SJSA1 (cell line): ENCODE data around the gene CD4. TPM values are rescaled to one million over a fixed set of nuclear protein-coding genes. Genes with fewer than 3 reads are reported as not detected.

Source experiments
- DNase-seq, 2 experiments: peaks; one replicate each; pipeline ENCODE4 v3.0.0-alpha.2; 2015 to 2020; ENCODE audit warnings: low spot score in 2 of 2, low read depth in 1 of 2
- H3K27ac ChIP-seq: fragments of 250-450 bp; sonication (Bioruptor Pico); 2 replicates; pipeline ENCODE4 v1.5.1; 2020; ENCODE audit warnings: mild to moderate bottlenecking, moderate library complexity
- H3K27me3 ChIP-seq: fragments of 250-450 bp; sonication (Bioruptor Pico); replicated peaks from 2 replicates; pipeline ENCODE4 v1.5.1; 2020; ENCODE audit warnings: mild to moderate bottlenecking, moderate library complexity
- H3K36me3 ChIP-seq: fragments of 250-450 bp; sonication (Bioruptor Pico); 2 replicates; pipeline ENCODE4 v1.5.1; 2020; ENCODE audit warnings: mild to moderate bottlenecking
- H3K4me1 ChIP-seq: fragments of 250-450 bp; sonication (Bioruptor Pico); replicated peaks from 2 replicates; pipeline ENCODE4 v1.6.1; 2021; ENCODE audit warnings: mild to moderate bottlenecking
- H3K4me3 ChIP-seq: fragments of 250-450 bp; sonication (Bioruptor Pico); 2 replicates; pipeline ENCODE4 v1.5.1; 2020; ENCODE audit warnings: mild to moderate bottlenecking
- H3K9me3 ChIP-seq: fragments of 250-450 bp; sonication (Bioruptor Pico); replicated peaks from 2 replicates; pipeline ENCODE4 v1.5.1; 2020; ENCODE audit warnings: mild to moderate bottlenecking
- total RNA-seq: library from RNA; depleted of rRNA; stranded (reverse); fragments of >200 nt; shearing (Covaris generic); gene quantifications from 2 replicates; pipeline ENCODE4 v1.2.3, GENCODE V29; 2014

The CD4 gene
- total RNA-seq, 1 experiment from 2014 or later, result not detected

GRCh38 chr12:6837370-6838060, 48.2 kb downstream of the CD4 start:
- Histone ChIP-seq H3K4me3 (no peak overlapping the region), H3K36me3 (no peaks in the 10 kb centered on the region), H3K9me3 (no peaks in the 10 kb centered on the region; the same call in 1 of the 2 replicates), H3K27me3 (peaks cover 15% of the 10 kb centered on the region), H3K4me1 (no peaks in the 10 kb centered on the region), H3K27ac (no peak overlapping the region)
- no peak for DNase-seq

- Histone ChIP-seq H3K4me1 (no peaks in the 10 kb centered on the region), H3K4me3 (no peak overlapping the region), H3K36me3 (no peaks in the 10 kb centered on the region), H3K9me3 (no peaks in the 10 kb centered on the region; the same call in 1 of the 2 replicates), H3K27me3 (peaks cover 15% of the 10 kb centered on the region), H3K27ac (no peak overlapping the region)
- no peak for DNase-seq
Observed at GRCh38 chr12:6838854-6839253, 49.5 kb downstream of the CD4 start.

GRCh38 chr12:6839482-6840201, 50.3 kb downstream of the CD4 start:
- no peaks in the 10 kb centered on the region; the same call in 1 of the 2 replicates for H3K36me3 ChIP-seq
- no peaks in the 10 kb centered on the region for H3K4me1 ChIP-seq
- no peak overlapping the region for H3K4me3 ChIP-seq
- no peaks in the 10 kb centered on the region; the same call in 1 of the 2 replicates for H3K9me3 ChIP-seq
- DNase-seq, result no peak
- peaks cover 15% of the 10 kb centered on the region for H3K27me3 ChIP-seq
- no peak overlapping the region for H3K27ac ChIP-seq

- H3K27me3 ChIP-seq, result peaks cover 15% of the 10 kb centered on the region
- H3K4me3 ChIP-seq, result no peak overlapping the region
- no peaks in the 10 kb centered on the region for H3K4me1 ChIP-seq
- no peaks in the 10 kb centered on the region; the same call in 1 of the 2 replicates for H3K9me3 ChIP-seq
- DNase-seq, result no peak
- no peak overlapping the region for H3K27ac ChIP-seq
- H3K36me3 ChIP-seq, result peaks cover 7% of the 10 kb centered on the region
Observed at GRCh38 chr12:6840330-6840729, 51.0 kb downstream of the CD4 start.

GRCh38 chr12:6840761-6841515, 51.6 kb downstream of the CD4 start, which contains the start of gene GNB3:
Gene GNB3, plus strand, starts transcription at chr12:6840925. Its CDS starts 363 bp downstream, at chr12:6841288.
- H3K4me3 ChIP-seq, result no peak within 1 kb of the TSS
- no peak within 1 kb of the TSS for H3K27ac ChIP-seq
- H3K27me3 ChIP-seq, result peaks cover 15% of the 10 kb centered on the region
- no peak for DNase-seq
- no peaks in the 10 kb centered on the region for H3K4me1 ChIP-seq
- H3K36me3 ChIP-seq, result peaks cover 11% of the 10 kb centered on the region
- H3K9me3 ChIP-seq, result no peaks in the 10 kb centered on the region; the same call in 1 of the 2 replicates

GRCh38 chr12:6842075-6842474, 52.7 kb downstream of the CD4 start:
- DNase-seq, result no peak
- Histone ChIP-seq H3K4me1 (no peaks in the 10 kb centered on the region), H3K4me3 (no peak overlapping the region), H3K36me3 (peaks cover 22% of the 10 kb centered on the region), H3K27me3 (peaks cover 12% of the 10 kb centered on the region; the same call in 1 of the 2 replicates), H3K9me3 (no peaks in the 10 kb centered on the region; the same call in 1 of the 2 replicates), H3K27ac (no peak overlapping the region)

- Histone ChIP-seq H3K27ac (no peak overlapping the region), H3K27me3 (peaks cover 10% of the 10 kb centered on the region; the same call in 1 of the 2 replicates), H3K9me3 (no peaks in the 10 kb centered on the region; the same call in 1 of the 2 replicates), H3K4me1 (no peaks in the 10 kb centered on the region), H3K36me3 (peaks cover 34% of the 10 kb centered on the region), H3K4me3 (no peak overlapping the region)
- DNase-seq, result peak in 1 of 2 experiments; percentile 25
Observed at GRCh38 chr12:6843118-6843902, 54.0 kb downstream of the CD4 start.

GRCh38 chr12:6845395-6845794, 56.1 kb downstream of the CD4 start:
- Histone ChIP-seq H3K27ac (no peak overlapping the region), H3K27me3 (no peaks in the 10 kb centered on the region; the same call in 1 of the 2 replicates), H3K4me1 (peaks cover 6% of the 10 kb centered on the region), H3K9me3 (no peaks in the 10 kb centered on the region; the same call in 1 of the 2 replicates), H3K36me3 (peaks cover 55% of the 10 kb centered on the region), H3K4me3 (no peak overlapping the region)
- DNase-seq, result no peak

- no peak for DNase-seq
- peaks cover 61% of the 10 kb centered on the region for H3K36me3 ChIP-seq
- H3K27ac ChIP-seq, result no peak overlapping the region
- no peaks in the 10 kb centered on the region; the same call in 1 of the 2 replicates for H3K27me3 ChIP-seq
- peaks cover 9% of the 10 kb centered on the region for H3K4me1 ChIP-seq
- no peak overlapping the region for H3K4me3 ChIP-seq
- no peaks in the 10 kb centered on the region; the same call in 1 of the 2 replicates for H3K9me3 ChIP-seq
Observed at GRCh38 chr12:6846316-6846869, 57.1 kb downstream of the CD4 start.

- Histone ChIP-seq H3K4me1 (peaks cover 9% of the 10 kb centered on the region), H3K4me3 (no peak overlapping the region), H3K9me3 (no peaks in the 10 kb centered on the region; the same call in 1 of the 2 replicates), H3K36me3 (peaks cover 61% of the 10 kb centered on the region), H3K27me3 (no peaks in the 10 kb centered on the region; the same call in 1 of the 2 replicates), H3K27ac (no peak overlapping the region)
- DNase-seq, result no peak
Observed at GRCh38 chr12:6847676-6848075, 58.3 kb downstream of the CD4 start.

- H3K4me3 ChIP-seq, result no peak overlapping the region
- no peaks in the 10 kb centered on the region for H3K9me3 ChIP-seq
- H3K27me3 ChIP-seq, result no peaks in the 10 kb centered on the region
- H3K27ac ChIP-seq, result no peak overlapping the region
- peaks cover 19% of the 10 kb centered on the region for H3K4me1 ChIP-seq
- no peak for DNase-seq
- H3K36me3 ChIP-seq, result peaks cover 74% of the 10 kb centered on the region
Observed at GRCh38 chr12:6849427-6849826, 60.1 kb downstream of the CD4 start.

- H3K36me3 ChIP-seq, result peaks cover 73% of the 10 kb centered on the region
- H3K27ac ChIP-seq, result peak overlapping the region; percentile 95; the same call in 1 of the 2 replicates
- H3K27me3 ChIP-seq, result no peaks in the 10 kb centered on the region
- peaks cover 19% of the 10 kb centered on the region for H3K4me1 ChIP-seq
- no peak for DNase-seq
- H3K9me3 ChIP-seq, result no peaks in the 10 kb centered on the region
- H3K4me3 ChIP-seq, result peak overlapping the region; percentile 71
Observed at GRCh38 chr12:6849976-6850560, 60.7 kb downstream of the CD4 start.
